Tibial artery (tissue), 4 donors: ENCODE results near the gene PIAS1.

Experiments
- DNase-seq, 2 donors: peaks; one replicate each; pipeline ENCODE4 v3.0.0-alpha.2; 2019
- H3K27ac ChIP-seq, 2 donors: fragments of 200-600 bp; sonication (generic) in 1 of 2; 1 replicate in 1 of 2; 2 replicates in 1 of 2; pipeline ENCODE4 v1.5.1; 2018 to 2019; ENCODE audit warnings: mild to moderate bottlenecking in 1 of 2
- H3K27me3 ChIP-seq, 2 donors: fragments of 200-600 bp; sonication (generic) in 1 of 2; one replicate each; pipeline versions ENCODE4 v1.5.1 to v1.6.0; 2016 to 2019
- H3K36me3 ChIP-seq, 3 donors: fragments of 200-600 bp; sonication (generic) in 2 of 3; one replicate each; pipeline ENCODE4 v1.5.1; 2016 to 2019; ENCODE audit warnings: mild to moderate bottlenecking in 2 of 3
- H3K4me1 ChIP-seq, 4 donors: fragments of 200-600 bp; sonication (generic) in 2 of 4; 1 replicate in 3 of 4; 2 replicates in 1 of 4; pipeline ENCODE4 v1.5.1; 2016 to 2019
- H3K4me3 ChIP-seq, 2 donors: fragments of 200-600 bp; sonication (generic) in 1 of 2; 1 replicate in 1 of 2; 2 replicates in 1 of 2; pipeline ENCODE4 v1.5.1; 2018 to 2019; ENCODE audit warnings: mild to moderate bottlenecking in 2 of 2
- H3K9me3 ChIP-seq, 3 donors: fragments of 200-600 bp; sonication (generic) in 1 of 3; one replicate each; pipeline ENCODE4 v1.5.1; 2016 to 2019
- intact Hi-C: fragments of 100-400 bp; cut with DNase I; formaldehyde crosslinking; loops from one replicate; pipeline ENCODE4 v1.15.0; 2023; ENCODE audit warnings: low total_unique reads
- TF ChIP-seq, protein P1 (sequence below), 2 experiments: fragments of 200-600 bp in 1 of 2; fragments of 450-650 bp in 1 of 2; IDR thresholded peaks; one replicate each; pipeline ENCODE4 v1.5.1; 2017 to 2019; ENCODE audit warnings: antibody characterized with exemption in 2 of 2, mild to moderate bottlenecking in 1 of 2, moderate library complexity in 1 of 2

Gene PIAS1

DNA sequence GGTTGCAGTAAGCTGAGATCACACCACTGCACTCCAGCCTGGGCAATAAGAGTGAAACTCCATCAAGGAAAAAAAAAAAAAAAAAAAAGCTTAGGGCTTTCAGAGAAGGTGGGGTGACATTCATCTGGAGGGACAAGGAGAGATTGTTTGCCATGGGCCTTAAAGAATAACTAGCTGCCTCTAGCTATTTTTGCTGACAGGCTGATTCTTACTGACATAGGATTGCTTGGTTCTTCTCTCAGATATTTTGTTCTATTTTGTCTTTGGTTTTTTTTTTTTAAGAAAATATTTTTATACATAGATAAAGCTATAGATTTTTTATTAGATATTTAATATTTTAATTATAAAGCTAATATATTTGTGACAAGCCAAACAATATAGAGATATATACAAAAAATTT is 24.2 kb upstream of the PIAS1 start:
- no peaks in the 10 kb centered on the region for H3K4me1 ChIP-seq
- H3K36me3 ChIP-seq: no peaks in the 10 kb centered on the region
- H3K9me3 ChIP-seq: no peaks in the 10 kb centered on the region
- TF ChIP-seq, protein P1, sequence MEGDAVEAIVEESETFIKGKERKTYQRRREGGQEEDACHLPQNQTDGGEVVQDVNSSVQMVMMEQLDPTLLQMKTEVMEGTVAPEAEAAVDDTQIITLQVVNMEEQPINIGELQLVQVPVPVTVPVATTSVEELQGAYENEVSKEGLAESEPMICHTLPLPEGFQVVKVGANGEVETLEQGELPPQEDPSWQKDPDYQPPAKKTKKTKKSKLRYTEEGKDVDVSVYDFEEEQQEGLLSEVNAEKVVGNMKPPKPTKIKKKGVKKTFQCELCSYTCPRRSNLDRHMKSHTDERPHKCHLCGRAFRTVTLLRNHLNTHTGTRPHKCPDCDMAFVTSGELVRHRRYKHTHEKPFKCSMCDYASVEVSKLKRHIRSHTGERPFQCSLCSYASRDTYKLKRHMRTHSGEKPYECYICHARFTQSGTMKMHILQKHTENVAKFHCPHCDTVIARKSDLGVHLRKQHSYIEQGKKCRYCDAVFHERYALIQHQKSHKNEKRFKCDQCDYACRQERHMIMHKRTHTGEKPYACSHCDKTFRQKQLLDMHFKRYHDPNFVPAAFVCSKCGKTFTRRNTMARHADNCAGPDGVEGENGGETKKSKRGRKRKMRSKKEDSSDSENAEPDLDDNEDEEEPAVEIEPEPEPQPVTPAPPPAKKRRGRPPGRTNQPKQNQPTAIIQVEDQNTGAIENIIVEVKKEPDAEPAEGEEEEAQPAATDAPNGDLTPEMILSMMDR (IDR thresholded peaks at IDR 0.05): no peak
- intact Hi-C loops: no loop called here
- H3K4me3 ChIP-seq: no peak overlapping the region
- no peak for DNase-seq
- H3K27me3 ChIP-seq: no peaks in the 10 kb centered on the region
- no peak overlapping the region for H3K27ac ChIP-seq

- DNase-seq: peak in 1 of 2 donors; percentile 24
- intact Hi-C loops: no loop called here
Observed at GRCh38 chr15:68031404-68031803, 22.7 kb upstream of the PIAS1 start.

GRCh38 chr15:68032672-68033071 is 21.4 kb upstream of the PIAS1 start:
- intact Hi-C loops: no loop called here
- no peaks in the 10 kb centered on the region for H3K4me1 ChIP-seq

More at GRCh38 chr15:68031404-68031803, 22.7 kb upstream of the PIAS1 start:
- TF ChIP-seq, protein P1 (IDR thresholded peaks at IDR 0.05): no peak
- H3K27me3 ChIP-seq: no peaks in the 10 kb centered on the region
- no peaks in the 10 kb centered on the region for H3K4me1 ChIP-seq
- no peaks in the 10 kb centered on the region for H3K9me3 ChIP-seq
- no peaks in the 10 kb centered on the region for H3K36me3 ChIP-seq
- H3K4me3 ChIP-seq: no peak overlapping the region
- H3K27ac ChIP-seq: no peak overlapping the region

GRCh38 chr15:68034081-68034480 is 20.0 kb upstream of the PIAS1 start:
- DNase-seq: no peak
- TF ChIP-seq, protein P1 (IDR thresholded peaks at IDR 0.05): no peak
- no peaks in the 10 kb centered on the region for H3K4me1 ChIP-seq
- intact Hi-C loops: no loop called here
- no peak overlapping the region for H3K27ac ChIP-seq
- no peaks in the 10 kb centered on the region for H3K9me3 ChIP-seq
- no peak overlapping the region for H3K4me3 ChIP-seq
- no peaks in the 10 kb centered on the region for H3K27me3 ChIP-seq
- H3K36me3 ChIP-seq: no peaks in the 10 kb centered on the region

More at GRCh38 chr15:68032672-68033071, 21.4 kb upstream of the PIAS1 start:
- TF ChIP-seq, protein P1 (IDR thresholded peaks at IDR 0.05): no peak
- no peaks in the 10 kb centered on the region for H3K27me3 ChIP-seq
- H3K4me3 ChIP-seq: no peak overlapping the region
- H3K27ac ChIP-seq: no peak overlapping the region
- H3K36me3 ChIP-seq: no peaks in the 10 kb centered on the region
- DNase-seq: no peak
- H3K9me3 ChIP-seq: no peaks in the 10 kb centered on the region

- no peak for DNase-seq
- Histone ChIP-seq H3K4me1 (no peaks in the 10 kb centered on the region), H3K27me3 (no peaks in the 10 kb centered on the region), H3K4me3 (no peak overlapping the region), H3K9me3 (no peaks in the 10 kb centered on the region), H3K27ac (no peak overlapping the region), H3K36me3 (no peaks in the 10 kb centered on the region)
- TF ChIP-seq, protein P1 (IDR thresholded peaks at IDR 0.05): no peak
- intact Hi-C loops: no loop called here
Observed at GRCh38 chr15:68034719-68035293, 19.3 kb upstream of the PIAS1 start.

DNA sequence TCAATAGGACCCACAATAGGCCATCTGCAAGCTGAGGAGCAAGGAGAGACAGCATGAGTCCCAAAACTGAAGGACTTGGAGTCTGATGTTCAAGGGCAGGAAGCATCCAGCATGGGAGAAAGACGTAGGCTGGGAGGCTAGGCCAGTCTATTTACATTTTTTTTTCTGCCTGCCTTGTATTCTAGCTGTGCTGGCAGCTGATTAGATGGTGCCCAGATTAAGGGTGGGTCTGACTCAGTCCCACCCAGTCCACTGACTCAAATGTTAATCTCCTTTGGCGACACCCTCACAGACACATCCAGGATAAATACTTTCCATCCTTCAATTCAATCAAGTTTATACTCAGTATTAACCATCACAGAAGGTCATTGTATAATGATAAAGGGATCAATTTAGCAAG is 15.9 kb upstream of the PIAS1 start:
- intact Hi-C loops: no loop called here

More for the DNA sequence above, 15.9 kb upstream of the PIAS1 start:
- Histone ChIP-seq H3K36me3 (no peaks in the 10 kb centered on the region), H3K27me3 (no peaks in the 10 kb centered on the region), H3K27ac (no peak overlapping the region), H3K4me1 (no peaks in the 10 kb centered on the region), H3K4me3 (no peak overlapping the region), H3K9me3 (no peaks in the 10 kb centered on the region)
- TF ChIP-seq, protein P1 (IDR thresholded peaks at IDR 0.05): no peak
- no peak for DNase-seq
